HG02885 (cell line): ENCODE data around the gene PDZD2.
"Not testable (repeated sequence)": the region's sequence is repeated elsewhere in the genome, so short reads cannot be mapped to it uniquely, and the experiment has no call there.

ENCODE experiments used
- ATAC-seq: cut with Tn5 transposase; IDR thresholded peaks from one replicate; pipeline ENCODE4 v1.9.1; 2021; ENCODE audit warnings: mild to moderate bottlenecking; ENCODE audit not compliant: unreplicated experiment, poor library complexity

Gene PDZD2

GRCh38 chr5:31728806-31729205 is 89.9 kb downstream of the PDZD2 start:
- ATAC-seq = not testable (repeated sequence)

GRCh38 chr5:31730139-31730538 is 91.2 kb downstream of the PDZD2 start:
- no peak for ATAC-seq

- no peak for ATAC-seq
These were observed 92.1 kb downstream of the PDZD2 start for GRCh38 chr5:31731016-31731415.

- no peak for ATAC-seq
These were observed 92.9 kb downstream of the PDZD2 start for GRCh38 chr5:31731710-31732301.

GRCh38 chr5:31732821-31733220 is 93.9 kb downstream of the PDZD2 start:
- ATAC-seq = not testable (repeated sequence)

GRCh38 chr5:31733371-31733770 is 94.4 kb downstream of the PDZD2 start:
- ATAC-seq = no peak

- ATAC-seq = no peak
These were observed 97.2 kb downstream of the PDZD2 start for GRCh38 chr5:31736127-31736526.

GRCh38 chr5:31738199-31738598 is 99.3 kb downstream of the PDZD2 start:
- no peak for ATAC-seq

- ATAC-seq = no peak
These were observed 102.6 kb downstream of the PDZD2 start for GRCh38 chr5:31741496-31741895.

- no peak for ATAC-seq
These were observed 104.7 kb downstream of the PDZD2 start for GRCh38 chr5:31743678-31744077.

- ATAC-seq = no peak
These were observed 109.7 kb downstream of the PDZD2 start for GRCh38 chr5:31748458-31749172.

- ATAC-seq = no peak
These were observed 111.3 kb downstream of the PDZD2 start for GRCh38 chr5:31750215-31750614.

- ATAC-seq = no peak
These were observed 112.7 kb downstream of the PDZD2 start for GRCh38 chr5:31751610-31752009.

- no peak for ATAC-seq
These were observed 114.9 kb downstream of the PDZD2 start for GRCh38 chr5:31753700-31754357.

- ATAC-seq = no peak
These were observed 115.4 kb downstream of the PDZD2 start for GRCh38 chr5:31754358-31754704.

- no peak for ATAC-seq
These were observed 116.1 kb downstream of the PDZD2 start for GRCh38 chr5:31754741-31755675.

- no peak for ATAC-seq
These were observed 116.8 kb downstream of the PDZD2 start for GRCh38 chr5:31755676-31756230.

GRCh38 chr5:31757806-31758205 is 118.9 kb downstream of the PDZD2 start:
- ATAC-seq = no peak

GRCh38 chr5:31758803-31759425 is 120.0 kb downstream of the PDZD2 start:
- no peak for ATAC-seq

GRCh38 chr5:31759925-31760324 is 121.0 kb downstream of the PDZD2 start:
- ATAC-seq = no peak
